Measurements from ENCODE around the gene BRINP3.

BRINP3 gene

GRCh38 chr1:190098756-190099155 lies 378.9 kb downstream of the BRINP3 start:
- DNase-seq: no peak

DNA sequence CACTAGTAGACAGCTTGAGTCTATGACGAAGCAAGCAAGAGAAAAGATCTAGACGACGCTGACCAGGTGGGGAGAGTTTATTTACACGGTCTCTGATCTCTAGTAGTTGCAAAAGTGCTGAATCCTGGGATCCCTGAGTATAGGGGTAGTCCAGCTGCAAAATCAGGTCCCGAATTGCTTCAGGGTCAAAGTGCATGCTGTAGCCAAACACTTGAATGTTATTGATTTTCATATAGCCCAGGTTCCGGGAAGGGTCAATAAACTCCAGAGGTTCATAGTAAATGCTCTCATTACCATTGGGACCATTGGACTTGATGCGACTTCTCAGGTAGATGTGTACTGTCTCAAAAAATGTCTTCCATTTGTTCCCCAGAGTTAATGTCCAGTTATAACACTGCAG lies 379.6 kb downstream of the BRINP3 start:
- no peak for DNase-seq

DNA sequence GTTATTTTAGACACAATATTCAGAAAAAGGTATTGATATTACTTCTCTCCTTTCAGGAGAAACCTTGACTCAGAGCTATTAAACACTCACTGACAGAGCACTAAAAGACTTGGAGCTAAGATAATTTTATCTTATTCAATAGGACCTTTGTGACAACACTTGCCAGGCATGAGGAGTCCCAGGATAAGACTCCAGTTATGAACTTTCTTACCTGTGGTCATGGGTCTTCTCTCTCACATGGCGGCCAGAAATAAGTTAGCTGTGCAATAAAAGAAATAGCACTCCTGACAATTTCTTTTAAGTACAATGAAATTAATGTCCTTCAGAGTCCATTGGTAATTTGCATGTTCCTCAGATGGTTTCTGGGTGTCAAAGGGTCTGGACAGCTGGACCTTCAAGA lies 382.1 kb downstream of the BRINP3 start:
- no peak for DNase-seq

DNA sequence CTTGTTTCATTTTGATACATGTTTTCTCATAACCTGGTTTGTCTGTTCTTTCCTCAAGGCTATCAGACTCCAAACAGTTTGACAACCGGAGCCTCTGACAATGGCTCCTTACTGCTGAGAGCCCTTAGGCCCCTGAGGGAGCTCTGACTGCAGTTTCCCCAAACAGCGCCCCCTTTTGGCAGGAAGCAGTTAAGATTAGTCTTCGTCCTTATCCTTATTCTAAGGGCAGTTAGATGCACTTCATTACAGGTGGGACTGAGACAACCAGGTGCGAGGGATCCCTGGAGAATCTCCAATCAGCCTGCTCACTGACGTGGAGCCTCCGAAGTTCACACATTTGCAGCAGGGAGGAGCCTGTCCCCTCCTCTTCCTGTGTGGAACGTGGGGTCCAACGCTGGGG lies 393.1 kb downstream of the BRINP3 start:
- no peak for DNase-seq

GRCh38 chr1:190068304-190068703 lies 409.4 kb downstream of the BRINP3 start:
- DNase-seq: no peak

- DNase-seq: no peak
Observed at GRCh38 chr1:190067592-190067991, 410.1 kb downstream of the BRINP3 start.

DNA sequence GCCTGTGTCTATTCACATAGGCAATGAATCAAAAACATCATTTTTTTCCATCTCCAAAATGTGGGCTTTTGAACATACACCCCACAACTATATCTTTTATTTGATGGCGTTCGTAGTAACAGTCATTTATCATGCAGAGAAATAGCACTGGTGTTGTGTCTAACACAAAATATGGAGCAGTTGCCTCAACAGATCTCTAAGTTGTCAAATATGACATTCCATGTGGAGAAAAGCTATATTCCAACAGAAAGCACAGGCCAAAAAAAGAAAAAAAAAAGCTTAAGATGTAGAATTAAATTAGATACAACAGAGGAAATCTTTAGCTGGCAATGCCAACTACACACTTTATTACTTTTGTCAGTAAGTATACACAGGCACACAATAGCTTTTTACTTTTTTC lies 411.7 kb downstream of the BRINP3 start:
- DNase-seq: no peak

GRCh38 chr1:190049314-190049713 lies 428.4 kb downstream of the BRINP3 start:
- no peak for DNase-seq
